Colonic mucosa (tissue), 4 donors: ENCODE measurements around the gene TLX3. TPM values are rescaled to one million over a fixed set of nuclear protein-coding genes. Genes with fewer than 3 reads are reported as not detected.

Experiments used
- DNase-seq: peaks from one replicate; pipeline ENCODE4 v3.0.0-alpha.2; 2020
- H3K27ac ChIP-seq: fragments of 200-600 bp; one replicate; pipeline ENCODE4 v1.8.0; 2021
- H3K27me3 ChIP-seq: fragments of 200-600 bp; one replicate; pipeline ENCODE4 v1.8.0; 2021
- H3K36me3 ChIP-seq: fragments of 200-600 bp; one replicate; pipeline ENCODE4 v1.8.0; 2021
- H3K4me1 ChIP-seq: fragments of 200-600 bp; one replicate; pipeline ENCODE4 v1.8.0; 2021; ENCODE audit warnings: mild to moderate bottlenecking
- H3K4me3 ChIP-seq: fragments of 200-600 bp; one replicate; pipeline ENCODE4 v1.8.0; 2021
- H3K9ac ChIP-seq, 2 donors: one replicate each; pipeline ENCODE4 v1.7.0; 2013; ENCODE audit warnings: control low read depth in 2 of 2, low read depth in 2 of 2, low read length in 2 of 2
- H3K9me3 ChIP-seq: fragments of 200-600 bp; one replicate; pipeline ENCODE4 v1.8.0; 2021
- CTCF ChIP-seq: fragments of 200-600 bp; IDR thresholded peaks from one replicate; pipeline ENCODE4 v1.8.0; 2022; ENCODE audit warnings: antibody characterized with exemption, mild to moderate bottlenecking
- intact Hi-C: fragments of 100-400 bp; cut with DNase I; formaldehyde crosslinking; loops from one replicate; pipeline ENCODE4 v1.14.1; 2022
- total RNA-seq, 2 donors: library from RNA; stranded (reverse); fragmentation: NEBNext Ultra II Directional in 1 of 2; extraction: Animal tissue kit (Norgen Biotek cat#: 25700) in 1 of 2; gene quantifications; one replicate each; pipeline ENCODE4 v1.2.1, GENCODE V29; 2021
- donor health status: healthy.
- donor health status: DM: no; HTN: no; CAD: no.
- donor health status: DM: no; HTN: no; CAD: no.

The TLX3 gene
- total RNA-seq, 2 donors from 2014 or later: not detected

- Histone ChIP-seq H3K27ac (no peak overlapping the region), H3K4me3 (no peak overlapping the region), H3K9me3 (no peaks in the 10 kb centered on the region), H3K27me3 (no peaks in the 10 kb centered on the region), H3K4me1 (no peaks in the 10 kb centered on the region), H3K9ac (no peak overlapping the region), H3K36me3 (no peaks in the 10 kb centered on the region)
- no peak for TF ChIP-seq CTCF
- intact Hi-C loops: no loop called here
- no peak for DNase-seq
Observed at GRCh38 chr5:171275841-171276544, 33.1 kb upstream of the TLX3 start.

- DNase-seq: no peak
- no peaks in the 10 kb centered on the region for H3K4me1 ChIP-seq
- TF ChIP-seq CTCF: no peak
- H3K36me3 ChIP-seq: no peaks in the 10 kb centered on the region
- H3K9me3 ChIP-seq: no peaks in the 10 kb centered on the region
- intact Hi-C loops: no loop called here
- no peak overlapping the region for H3K9ac ChIP-seq
- H3K27ac ChIP-seq: no peak overlapping the region
- H3K27me3 ChIP-seq: no peaks in the 10 kb centered on the region
- H3K4me3 ChIP-seq: no peak overlapping the region
Observed at GRCh38 chr5:171283753-171284152, 25.3 kb upstream of the TLX3 start.

- intact Hi-C loops: no loop called here
- H3K36me3 ChIP-seq: no peaks in the 10 kb centered on the region
- H3K9me3 ChIP-seq: no peaks in the 10 kb centered on the region
- no peaks in the 10 kb centered on the region for H3K4me1 ChIP-seq
- H3K4me3 ChIP-seq: no peak overlapping the region
- no peak for TF ChIP-seq CTCF
- no peak overlapping the region for H3K9ac ChIP-seq
- no peak overlapping the region for H3K27ac ChIP-seq
- DNase-seq: no peak
- H3K27me3 ChIP-seq: no peaks in the 10 kb centered on the region
Observed at GRCh38 chr5:171285465-171285864, 23.6 kb upstream of the TLX3 start.

GRCh38 chr5:171288066-171288465, 21.0 kb upstream of the TLX3 start:
- no peak overlapping the region for H3K27ac ChIP-seq
- no peaks in the 10 kb centered on the region for H3K27me3 ChIP-seq

GRCh38 chr5:171291371-171291770, 17.7 kb upstream of the TLX3 start:
- no peak overlapping the region for H3K27ac ChIP-seq
- no peaks in the 10 kb centered on the region for H3K9me3 ChIP-seq
- no peak overlapping the region for H3K4me3 ChIP-seq
- no peak for TF ChIP-seq CTCF
- DNase-seq: no peak
- no peaks in the 10 kb centered on the region for H3K27me3 ChIP-seq
- no peak overlapping the region for H3K9ac ChIP-seq
- no peaks in the 10 kb centered on the region for H3K4me1 ChIP-seq
- intact Hi-C loops: no loop called here
- no peaks in the 10 kb centered on the region for H3K36me3 ChIP-seq

More at GRCh38 chr5:171288066-171288465, 21.0 kb upstream of the TLX3 start:
- Histone ChIP-seq H3K4me3 (no peak overlapping the region), H3K9me3 (no peaks in the 10 kb centered on the region), H3K36me3 (no peaks in the 10 kb centered on the region), H3K9ac (no peak overlapping the region), H3K4me1 (no peaks in the 10 kb centered on the region)
- TF ChIP-seq CTCF: no peak
- DNase-seq: no peak
- intact Hi-C loops: no loop called here
